Tibial nerve (tissue), 4 donors: ENCODE data around the gene KCNK13. TPM values are rescaled to one million over a fixed set of nuclear protein-coding genes. Genes with fewer than 3 reads are reported as not detected.

Experiments used
- DNase-seq, 2 donors: peaks; one replicate each; pipeline ENCODE4 v3.0.0-alpha.2; 2019; ENCODE audit warnings: low spot score in 2 of 2
- H3K27ac ChIP-seq, 4 donors: fragments of 200-600 bp; sonication (generic) in 3 of 4; one replicate each; pipeline ENCODE4 v1.5.1; 2017 to 2019; ENCODE audit warnings: mild to moderate bottlenecking in 1 of 4
- H3K27me3 ChIP-seq, 2 donors: fragments of 200-600 bp; sonication (generic) in 1 of 2; one replicate each; pipeline versions ENCODE4 v1.5.1 to v1.6.0; 2017 to 2019
- H3K36me3 ChIP-seq, 3 donors: fragments of 200-600 bp; sonication (generic); one replicate each; pipeline ENCODE4 v1.5.1; 2018 to 2019
- H3K4me1 ChIP-seq, 4 donors: fragments of 200-600 bp; sonication (generic) in 3 of 4; one replicate each; pipeline ENCODE4 v1.5.1; 2017 to 2019
- H3K4me3 ChIP-seq, 4 donors: fragments of 200-600 bp; sonication (generic) in 3 of 4; one replicate each; pipeline ENCODE4 v1.5.1; 2017 to 2019; ENCODE audit warnings: mild to moderate bottlenecking in 1 of 4, moderate library complexity in 1 of 4
- H3K9me3 ChIP-seq, 4 donors: fragments of 200-600 bp; sonication (generic) in 3 of 4; one replicate each; pipeline ENCODE4 v1.5.1; 2017 to 2019
- CTCF ChIP-seq, 5 experiments: fragments of 200-600 bp in 3 of 5; fragments of 450-650 bp in 2 of 5; sonication (generic) in 3 of 5; IDR thresholded peaks; one replicate each; pipeline ENCODE4 v1.5.1; 2016 to 2019; ENCODE audit warnings: antibody characterized with exemption in 5 of 5, mild to moderate bottlenecking in 3 of 5, moderate library complexity in 2 of 5
- EP300 ChIP-seq, 2 donors: sonication (generic); formaldehyde crosslinking; IDR thresholded peaks; one replicate each; pipeline ENCODE4 v1.6.1; 2017; ENCODE audit warnings: antibody characterized with exemption in 2 of 2, mild to moderate bottlenecking in 1 of 2
- POLR2A ChIP-seq, 2 donors: fragments of 450-650 bp; IDR thresholded peaks; one replicate each; pipeline ENCODE4 v1.6.1; 2017; ENCODE audit warnings: antibody characterized with exemption in 2 of 2, mild to moderate bottlenecking in 2 of 2, moderate library complexity in 2 of 2
- WGBS, 2 donors: methylation state at CpG; one replicate each; pipeline ENCODE4 v1.1.5; 2018; 5-methylcytosine and 5-hydroxymethylcytosine counted together
- total RNA-seq, 4 donors: library from RNA; depleted of rRNA; stranded (reverse); fragments of >200 nt; gene quantifications; one replicate each; pipeline ENCODE4 v1.1.0, GENCODE V29; 2016

Gene KCNK13
- total RNA-seq, 4 donors from 2014 or later: 0.20 to 3.6 (median 0.53) TPM

- TF ChIP-seq EP300 (IDR thresholded peaks at IDR 0.05) (no peak), CTCF (IDR thresholded peaks at IDR 0.05) (no peak), POLR2A (IDR thresholded peaks at IDR 0.05) (no peak)
- 52 to 60% methylated on average over 1 of the region's 1 CpG for WGBS, 2 donors
- no peak overlapping the region for H3K4me3 ChIP-seq
- H3K4me1 ChIP-seq: no peaks in the 10 kb centered on the region
- H3K36me3 ChIP-seq: peaks cover 0 to 72% (median 2%) of the 10 kb centered on the region in 3 donors
- H3K27ac ChIP-seq: no peak overlapping the region
- DNase-seq: no peak
- no peaks in the 10 kb centered on the region for H3K9me3 ChIP-seq
- H3K27me3 ChIP-seq: no peaks in the 10 kb centered on the region
Measured at GRCh38 chr14:90027842-90028241, 34.0 kb upstream of the KCNK13 start.

- WGBS, 2 donors: 94 to 96% methylated on average over 2 of the region's 2 CpGs
- DNase-seq: no peak
Measured at GRCh38 chr14:90034156-90034555, 27.6 kb upstream of the KCNK13 start.

GRCh38 chr14:90034835-90035525 lies 26.8 kb upstream of the KCNK13 start:
- no peak for TF ChIP-seq POLR2A (IDR thresholded peaks at IDR 0.05)
- TF ChIP-seq EP300 (IDR thresholded peaks at IDR 0.05): no peak
- no peak for TF ChIP-seq CTCF (IDR thresholded peaks at IDR 0.05)
- DNase-seq: no peak
- whole genome bisulfite sequencing, 2 donors: 94 to 97% methylated on average over 6 of the region's 6 CpGs
- H3K4me3 ChIP-seq: no peak overlapping the region
- H3K27ac ChIP-seq: no peak overlapping the region
- H3K4me1 ChIP-seq: no peaks in the 10 kb centered on the region
- no peaks in the 10 kb centered on the region for H3K9me3 ChIP-seq
- H3K27me3 ChIP-seq: no peaks in the 10 kb centered on the region
- H3K36me3 ChIP-seq: peaks cover 0 to 84% (median 2%) of the 10 kb centered on the region in 3 donors

More at GRCh38 chr14:90034156-90034555, 27.6 kb upstream of the KCNK13 start:
- H3K9me3 ChIP-seq: no peaks in the 10 kb centered on the region
- no peak overlapping the region for H3K27ac ChIP-seq
- TF ChIP-seq EP300 (IDR thresholded peaks at IDR 0.05) (no peak), CTCF (IDR thresholded peaks at IDR 0.05) (no peak), POLR2A (IDR thresholded peaks at IDR 0.05) (no peak)
- H3K27me3 ChIP-seq: no peaks in the 10 kb centered on the region
- H3K36me3 ChIP-seq: peaks cover 0 to 90% (median 2%) of the 10 kb centered on the region in 3 donors
- H3K4me1 ChIP-seq: no peaks in the 10 kb centered on the region
- H3K4me3 ChIP-seq: no peak overlapping the region

GRCh38 chr14:90039253-90040010 lies 22.4 kb upstream of the KCNK13 start:
- WGBS, 2 donors: 85% methylated on average over 11 of the region's 11 CpGs
- Histone ChIP-seq H3K4me3 (no peak overlapping the region), H3K9me3 (no peaks in the 10 kb centered on the region), H3K36me3 (peaks cover 0 to 64% (median 0%) of the 10 kb centered on the region in 3 donors), H3K27ac (no peak overlapping the region), H3K4me1 (no peaks in the 10 kb centered on the region), H3K27me3 (no peaks in the 10 kb centered on the region)
- DNase-seq: no peak
- TF ChIP-seq EP300 (IDR thresholded peaks at IDR 0.05) (no peak), POLR2A (IDR thresholded peaks at IDR 0.05) (no peak), CTCF (IDR thresholded peaks at IDR 0.05) (no peak)

GRCh38 chr14:90040411-90040810 lies 21.4 kb upstream of the KCNK13 start:
- H3K27me3 ChIP-seq: no peaks in the 10 kb centered on the region
- TF ChIP-seq CTCF (IDR thresholded peaks at IDR 0.05): no peak
- no peak for TF ChIP-seq POLR2A (IDR thresholded peaks at IDR 0.05)
- no peak for TF ChIP-seq EP300 (IDR thresholded peaks at IDR 0.05)
- H3K9me3 ChIP-seq: no peaks in the 10 kb centered on the region
- no peaks in the 10 kb centered on the region for H3K4me1 ChIP-seq
- H3K36me3 ChIP-seq: peaks cover 0 to 59% (median 0%) of the 10 kb centered on the region in 3 donors
- WGBS, 2 donors: 73 to 75% methylated on average over 3 of the region's 3 CpGs
- no peak for DNase-seq
- H3K27ac ChIP-seq: no peak overlapping the region
- H3K4me3 ChIP-seq: no peak overlapping the region
